CD14-positive monocyte (primary cell): Measurements from ENCODE around the gene TNFRSF11A. TPM values are rescaled to one million over a fixed set of nuclear protein-coding genes. Genes with fewer than 3 reads are reported as not detected.
A peak's percentile ranks its signal among the peaks of the same experiment; 100 is the strongest.

Source experiments
- DNase-seq, 3 donors: peaks; one replicate each; pipeline ENCODE4 v3.0.0-alpha.2; 2011 to 2022
- H2AFZ ChIP-seq: 2 replicates; pipeline ENCODE4 v1.6.0; 2012; ENCODE audit warnings: mild to moderate bottlenecking, low read depth, low read length, inconsistent platforms; ENCODE audit not compliant: insufficient read depth, poor library complexity, severe bottlenecking
- H3K27ac ChIP-seq, 2 donors: 1 replicate in 1 of 2; 2 replicates in 1 of 2; pipeline ENCODE4 v1.5.1; 2012 to 2013; ENCODE audit warnings: low read length in 2 of 2, control low read depth in 1 of 2, inconsistent platforms in 1 of 2, low read depth in 1 of 2, mild to moderate bottlenecking in 1 of 2
- H3K27me3 ChIP-seq, 2 donors: one replicate each; pipeline versions ENCODE4 v1.6.0 to v1.6.1; 2011 to 2013; ENCODE audit warnings: low read length in 2 of 2; ENCODE audit not compliant: control insufficient read depth in 2 of 2, insufficient read depth in 2 of 2
- H3K36me3 ChIP-seq, 2 donors: replicated peaks in 1 of 2; 1 replicate in 1 of 2; 2 replicates in 1 of 2; pipeline versions ENCODE4 v1.5.1 to v1.6.1; 2012 to 2013; ENCODE audit warnings: low read length in 2 of 2, control low read depth in 1 of 2, inconsistent platforms in 1 of 2, mild to moderate bottlenecking in 1 of 2; ENCODE audit not compliant: insufficient read depth in 2 of 2, control insufficient read depth in 1 of 2
- H3K4me1 ChIP-seq, 2 donors: 1 replicate in 1 of 2; 2 replicates in 1 of 2; pipeline versions ENCODE4 v1.5.1 to v1.6.1; 2012 to 2013; ENCODE audit warnings: low read length in 2 of 2, control low read depth in 1 of 2, inconsistent platforms in 1 of 2, mild to moderate bottlenecking in 1 of 2, moderate library complexity in 1 of 2; ENCODE audit not compliant: insufficient read depth in 2 of 2, control insufficient read depth in 1 of 2
- H3K4me2 ChIP-seq: replicated peaks from 2 replicates; pipeline ENCODE3; 2012; ENCODE audit warnings: low read length, moderate library complexity, mild to moderate bottlenecking; ENCODE audit not compliant: poor library complexity, severe bottlenecking; ENCODE audit errors: extremely low read depth
- H3K4me3 ChIP-seq, 3 experiments: fragments of 200-600 bp in 1 of 3; sonication (generic) in 1 of 3; replicated peaks in 1 of 3; 1 replicate in 2 of 3; 2 replicates in 1 of 3; pipeline ENCODE4 v1.5.1; 2011 to 2013; ENCODE audit warnings: low read length in 3 of 3, mild to moderate bottlenecking in 3 of 3, control low read depth in 2 of 3, low read depth in 2 of 3, inconsistent platforms in 1 of 3, moderate library complexity in 1 of 3
- H3K79me2 ChIP-seq: 2 replicates; pipeline ENCODE4 v1.6.0; 2012; ENCODE audit warnings: mild to moderate bottlenecking, control low read depth, inconsistent platforms, low read length, moderate library complexity; ENCODE audit not compliant: insufficient read depth
- H3K9ac ChIP-seq: 2 replicates; pipeline ENCODE4 v1.6.0; 2017; ENCODE audit warnings: low read length, mild to moderate bottlenecking; ENCODE audit not compliant: insufficient read depth, poor library complexity, severe bottlenecking
- H3K9me3 ChIP-seq, 2 donors: replicated peaks in 1 of 2; 1 replicate in 1 of 2; 2 replicates in 1 of 2; pipeline versions ENCODE4 v1.5.1 to v1.6.1; 2012 to 2013; ENCODE audit warnings: low read length in 2 of 2, control low read depth in 1 of 2; ENCODE audit not compliant: control insufficient read depth in 1 of 2, insufficient read depth in 1 of 2
- H4K20me1 ChIP-seq: 2 replicates; pipeline ENCODE4 v1.6.0; 2012; ENCODE audit warnings: mild to moderate bottlenecking, low read length, control low read depth, moderate library complexity; ENCODE audit not compliant: insufficient read depth
- H3K27ac Mint-ChIP-seq, 7 donors: one replicate each; pipeline ENCODE4 v1.8.0; 2020; ENCODE audit warnings: mild to moderate bottlenecking in 7 of 7, mixed read lengths in 7 of 7, moderate library complexity in 6 of 7, inconsistent platforms in 2 of 7
- H3K27me3 Mint-ChIP-seq, 3 donors: one replicate each; pipeline ENCODE4 v1.8.0; 2021 to 2022; ENCODE audit warnings: low read depth in 3 of 3, mild to moderate bottlenecking in 3 of 3, mixed read lengths in 3 of 3, moderate library complexity in 3 of 3, inconsistent platforms in 1 of 3
- H3K36me3 Mint-ChIP-seq, 2 donors: one replicate each; pipeline ENCODE4 v1.8.0; 2020; ENCODE audit warnings: mixed read lengths in 2 of 2, inconsistent platforms in 1 of 2, mild to moderate bottlenecking in 1 of 2
- H3K4me1 Mint-ChIP-seq: one replicate; pipeline ENCODE4 v1.8.0; 2020; ENCODE audit warnings: mild to moderate bottlenecking, mixed read lengths
- H3K4me3 Mint-ChIP-seq, 2 donors: one replicate each; pipeline ENCODE4 v1.8.0; 2020; ENCODE audit warnings: mild to moderate bottlenecking in 2 of 2, mixed read lengths in 2 of 2, moderate library complexity in 1 of 2
- H3K9me3 Mint-ChIP-seq, 7 donors: one replicate each; pipeline ENCODE4 v1.8.0; 2020 to 2022; ENCODE audit warnings: mixed read lengths in 7 of 7, mild to moderate bottlenecking in 6 of 7, moderate library complexity in 6 of 7, inconsistent platforms in 2 of 7
- WGBS: methylation state at CpG from one replicate; pipeline ENCODE4 v1.1.5; 2013; ENCODE audit warnings: missing lambda C conversion rate; ENCODE audit not compliant: insufficient coverage; 5-methylcytosine and 5-hydroxymethylcytosine counted together
- intact Hi-C, 2 donors: fragments of 100-400 bp; cut with micrococcal nuclease; formaldehyde crosslinking; loops; one replicate each; pipeline versions ENCODE4 v1.15.0 to v1.15.1; 2023
- polyA plus RNA-seq, 3 donors: library from polyadenylated mRNA; depleted of rRNA in 1 of 3; unstranded in 2 of 3; stranded (reverse) in 1 of 3; fragments of 300-500 nt in 2 of 3; fragments of >200 nt in 1 of 3; fragmentation: Illumina TruSeq in 2 of 3; gene quantifications; 1 replicate in 2 of 3; 2 replicates in 1 of 3; pipeline ENCODE4 v1.2.3, GENCODE V29; 2012 to 2021
- TF ChIP-seq, protein P1 (sequence below): fragments of 200-600 bp; IDR thresholded peaks from one replicate; pipeline ENCODE4 v1.8.0; 2022; ENCODE audit warnings: antibody characterized with exemption, mild to moderate bottlenecking

TNFRSF11A gene
- polyA plus RNA-seq, 3 donors: 0.05 to 0.67 (median 0.24) TPM

DNA sequence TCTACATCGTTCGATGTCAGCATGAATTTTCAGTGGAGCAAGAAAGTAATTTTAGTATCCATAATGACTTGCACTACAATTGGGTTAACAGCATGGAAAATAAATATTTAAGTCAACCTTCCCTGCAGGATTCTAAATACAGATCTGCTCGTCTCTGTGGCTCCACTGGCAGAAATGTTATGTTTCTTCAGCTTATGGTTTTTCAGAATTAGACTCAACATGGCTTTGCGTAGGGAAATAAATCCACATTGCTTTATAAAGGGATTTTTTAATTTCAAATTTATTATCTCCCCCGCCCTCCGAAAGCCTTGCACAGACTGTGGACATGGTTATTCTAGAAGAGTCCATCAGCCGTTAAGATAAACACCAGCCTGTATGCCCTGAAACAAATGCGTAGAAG is 18.2 kb downstream of the TNFRSF11A start:
- H4K20me1 ChIP-seq: no peaks in the 10 kb centered on the region
- intact Hi-C loops: no loop called here
- H3K27me3 Mint-ChIP-seq: peaks cover 7 to 22% (median 9%) of the 10 kb centered on the region in 3 donors
- no peaks in the 10 kb centered on the region for H3K79me2 ChIP-seq
- peaks cover 13% of the 10 kb centered on the region for H3K4me1 Mint-ChIP-seq
- no peak overlapping the region for H3K4me3 ChIP-seq
- H3K9ac ChIP-seq: no peak overlapping the region
- no peaks in the 10 kb centered on the region for H3K27me3 ChIP-seq
- H3K36me3 Mint-ChIP-seq: no peaks in the 10 kb centered on the region
- no peak for DNase-seq
- TF ChIP-seq, protein P1, sequence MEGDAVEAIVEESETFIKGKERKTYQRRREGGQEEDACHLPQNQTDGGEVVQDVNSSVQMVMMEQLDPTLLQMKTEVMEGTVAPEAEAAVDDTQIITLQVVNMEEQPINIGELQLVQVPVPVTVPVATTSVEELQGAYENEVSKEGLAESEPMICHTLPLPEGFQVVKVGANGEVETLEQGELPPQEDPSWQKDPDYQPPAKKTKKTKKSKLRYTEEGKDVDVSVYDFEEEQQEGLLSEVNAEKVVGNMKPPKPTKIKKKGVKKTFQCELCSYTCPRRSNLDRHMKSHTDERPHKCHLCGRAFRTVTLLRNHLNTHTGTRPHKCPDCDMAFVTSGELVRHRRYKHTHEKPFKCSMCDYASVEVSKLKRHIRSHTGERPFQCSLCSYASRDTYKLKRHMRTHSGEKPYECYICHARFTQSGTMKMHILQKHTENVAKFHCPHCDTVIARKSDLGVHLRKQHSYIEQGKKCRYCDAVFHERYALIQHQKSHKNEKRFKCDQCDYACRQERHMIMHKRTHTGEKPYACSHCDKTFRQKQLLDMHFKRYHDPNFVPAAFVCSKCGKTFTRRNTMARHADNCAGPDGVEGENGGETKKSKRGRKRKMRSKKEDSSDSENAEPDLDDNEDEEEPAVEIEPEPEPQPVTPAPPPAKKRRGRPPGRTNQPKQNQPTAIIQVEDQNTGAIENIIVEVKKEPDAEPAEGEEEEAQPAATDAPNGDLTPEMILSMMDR: no peak
- no peaks in the 10 kb centered on the region for H3K9me3 Mint-ChIP-seq
- H3K4me3 Mint-ChIP-seq: no peak overlapping the region
- 80% methylated on average over 1 of the region's 8 CpGs for WGBS
- H3K9me3 ChIP-seq: no peaks in the 10 kb centered on the region
- H3K27ac Mint-ChIP-seq: no peak overlapping the region
- no peak overlapping the region for H2AFZ ChIP-seq
- H3K27ac ChIP-seq: no peak overlapping the region
- peaks cover 8 to 12% of the 10 kb centered on the region in 2 donors for H3K4me1 ChIP-seq
- no peak overlapping the region for H3K4me2 ChIP-seq
- no peaks in the 10 kb centered on the region for H3K36me3 ChIP-seq

DNA sequence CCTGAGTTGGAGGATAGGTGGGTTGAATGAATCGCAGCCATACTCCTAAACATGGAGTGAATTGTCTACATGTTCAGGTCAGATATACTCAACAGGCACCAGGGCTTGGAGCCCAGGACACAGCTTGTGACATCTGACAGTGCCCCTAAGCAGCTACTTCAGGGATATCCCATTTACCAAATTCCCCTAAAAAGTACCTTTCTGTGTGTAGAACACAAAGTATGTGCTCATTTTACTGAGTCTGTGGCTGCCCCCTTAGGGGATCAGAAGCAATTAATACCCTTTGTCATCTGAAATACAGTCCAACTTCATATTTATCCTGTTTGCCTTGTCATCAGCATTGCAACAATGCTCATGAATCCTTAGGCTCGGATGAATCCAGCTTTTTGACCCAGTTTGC is 20.8 kb downstream of the TNFRSF11A start:
- peaks cover 4% of the 10 kb centered on the region for H3K4me1 Mint-ChIP-seq
- H3K36me3 ChIP-seq: no peaks in the 10 kb centered on the region

More for the DNA sequence above, 20.8 kb downstream of the TNFRSF11A start:
- H3K27me3 ChIP-seq: no peaks in the 10 kb centered on the region
- no peaks in the 10 kb centered on the region for H4K20me1 ChIP-seq
- H3K27ac ChIP-seq: no peak overlapping the region
- Mint-ChIP-seq H3K27ac (no peak overlapping the region), H3K36me3 (no peaks in the 10 kb centered on the region), H3K4me3 (peak overlapping the region in 1 of 2 donors; percentile 1), H3K27me3 (peaks cover 5 to 15% (median 7%) of the 10 kb centered on the region in 3 donors), H3K9me3 (no peaks in the 10 kb centered on the region)
- TF ChIP-seq, protein P1: no peak
- no peak overlapping the region for H3K9ac ChIP-seq
- no peaks in the 10 kb centered on the region for H3K79me2 ChIP-seq
- no peak overlapping the region for H3K4me3 ChIP-seq
- intact Hi-C loops: no loop called here
- no peak overlapping the region for H2AFZ ChIP-seq
- H3K9me3 ChIP-seq: no peaks in the 10 kb centered on the region
- DNase-seq: no peak
- no peak overlapping the region for H3K4me2 ChIP-seq
- WGBS: no CpG with 5 or more reads among the region's 2 CpGs
- H3K4me1 ChIP-seq: no peaks in the 10 kb centered on the region
